HG02970 (cell line): ENCODE data around the gene SLC12A6.
"Not testable (repeated sequence)": the region's sequence is repeated elsewhere in the genome, so short reads cannot be mapped to it uniquely, and the experiment has no call there.

Source experiments
- ATAC-seq: cut with Tn5 transposase; IDR thresholded peaks from one replicate; pipeline ENCODE4 v1.9.1; 2021; ENCODE audit warnings: mild to moderate bottlenecking, moderate library complexity, moderate number of reproducible peaks; ENCODE audit not compliant: unreplicated experiment, low FRiP score

The SLC12A6 gene

GRCh38 chr15:34358948-34359347 lies 21.4 kb upstream of the SLC12A6 start:
- ATAC-seq: no peak

GRCh38 chr15:34358367-34358766 lies 20.8 kb upstream of the SLC12A6 start:
- ATAC-seq: no peak

GRCh38 chr15:34357653-34358052 lies 20.1 kb upstream of the SLC12A6 start:
- no peak for ATAC-seq

GRCh38 chr15:34355241-34355640 lies 17.7 kb upstream of the SLC12A6 start:
- no peak for ATAC-seq

- no peak for ATAC-seq
These were observed 16.7 kb upstream of the SLC12A6 start for GRCh38 chr15:34354286-34354685.

GRCh38 chr15:34353627-34354026 lies 16.0 kb upstream of the SLC12A6 start:
- ATAC-seq: no peak

GRCh38 chr15:34352996-34353395 lies 15.4 kb upstream of the SLC12A6 start:
- not testable (repeated sequence) for ATAC-seq

GRCh38 chr15:34349769-34350168 lies 12.2 kb upstream of the SLC12A6 start:
- ATAC-seq: no peak

- ATAC-seq: no peak
These were observed 11.2 kb upstream of the SLC12A6 start for GRCh38 chr15:34348735-34349300.

GRCh38 chr15:34347951-34348638 lies 10.5 kb upstream of the SLC12A6 start:
- ATAC-seq: no peak

GRCh38 chr15:34342737-34343575 lies 5.4 kb upstream of the SLC12A6 start, which contains the start of the genes NOP10 and NUTM1:
TSS of gene NOP10 (minus strand) at chr15:34343136. CDS start at chr15:34343073, 63 bp downstream.
TSS of gene NUTM1 (plus strand) at chr15:34343315. CDS start at chr15:34343697, 382 bp downstream.
- peak; percentile 92 for ATAC-seq

GRCh38 chr15:34342213-34342736 lies 4.7 kb upstream of the SLC12A6 start:
- ATAC-seq: not testable (repeated sequence)

GRCh38 chr15:34341381-34342212 lies 4.0 kb upstream of the SLC12A6 start:
- no peak for ATAC-seq

- ATAC-seq: no peak
These were observed 2.4 kb upstream of the SLC12A6 start for GRCh38 chr15:34339946-34340345.

- ATAC-seq: no peak
These were observed 766 bp upstream of the SLC12A6 start for GRCh38 chr15:34338347-34338746.

GRCh38 chr15:34336991-34337556 lies 507 bp downstream of the SLC12A6 start:
- no peak for ATAC-seq

- ATAC-seq: no peak
These were observed 1.2 kb downstream of the SLC12A6 start for GRCh38 chr15:34336231-34336990.

GRCh38 chr15:34335176-34336032 lies 2.2 kb downstream of the SLC12A6 start:
- no peak for ATAC-seq
